Measurements from ENCODE around the gene ATP2B2.

Gene ATP2B2

DNA sequence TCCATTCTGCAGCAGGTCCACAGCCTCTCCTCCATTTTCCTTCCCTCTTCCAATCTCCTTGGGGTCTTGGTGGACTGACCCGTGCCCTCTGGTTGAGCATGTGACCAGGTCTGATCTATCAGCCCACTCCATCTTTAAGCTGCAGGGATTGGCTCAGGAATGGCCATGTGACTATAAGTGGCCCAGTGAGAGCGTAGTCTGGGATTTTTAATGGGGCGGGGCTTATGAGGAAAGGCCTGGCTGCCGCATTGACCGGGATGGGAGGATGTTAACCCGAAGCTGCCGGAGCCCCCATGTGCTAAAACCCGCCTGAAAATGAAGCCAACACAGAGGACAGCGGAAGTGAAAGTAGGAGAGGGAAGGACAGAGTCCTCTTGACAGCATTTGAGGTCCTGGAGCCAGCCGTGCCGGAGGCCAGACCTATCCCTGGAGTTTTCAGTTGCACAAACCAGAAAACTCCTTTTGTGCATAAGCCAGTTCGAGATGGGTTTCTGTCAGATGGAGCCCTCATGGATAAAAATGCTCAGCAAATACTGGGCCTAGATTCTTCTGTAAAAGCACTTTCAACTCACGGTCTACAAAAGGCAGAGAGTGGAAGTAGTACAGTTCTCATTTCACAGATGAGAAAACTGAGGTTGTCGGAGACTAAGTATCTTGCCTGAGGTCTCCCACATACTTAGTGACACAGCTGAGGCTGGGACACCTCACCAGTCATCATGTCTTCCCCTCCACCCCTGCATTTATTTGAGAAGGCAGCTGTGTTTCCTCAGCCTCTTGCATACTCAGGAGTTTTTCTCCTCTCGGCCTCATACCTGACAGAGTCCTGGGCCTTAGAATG lies 61.9 kb downstream of the ATP2B2 start:
- TF ChIP-seq HIC1 (tag by site-specific recombination; IDR thresholded peaks at IDR 0.05) = no peak
- CTCF ChIA-PET = no interaction called here
- Histone ChIP-seq H3K36me3 (ENCODE audit: control insufficient read depth in 2 of 2, insufficient read depth in 1 of 2, low read length in 2 of 2) (no peaks in the 10 kb centered on the region), H3K9me3 (ENCODE audit: control insufficient read depth, insufficient read depth, low read depth, low read length) (no peaks in the 10 kb centered on the region), H3K27ac (ENCODE audit: extremely low read depth, low read depth, low read length) (no peak overlapping the region), H3K4me3 (ENCODE audit: low read depth, low read length) (no peak overlapping the region), H3K4me1 (ENCODE audit: control insufficient read depth, insufficient read depth, low read length) (no peaks in the 10 kb centered on the region)
- POLR2A ChIA-PET = no interaction called here

DNA sequence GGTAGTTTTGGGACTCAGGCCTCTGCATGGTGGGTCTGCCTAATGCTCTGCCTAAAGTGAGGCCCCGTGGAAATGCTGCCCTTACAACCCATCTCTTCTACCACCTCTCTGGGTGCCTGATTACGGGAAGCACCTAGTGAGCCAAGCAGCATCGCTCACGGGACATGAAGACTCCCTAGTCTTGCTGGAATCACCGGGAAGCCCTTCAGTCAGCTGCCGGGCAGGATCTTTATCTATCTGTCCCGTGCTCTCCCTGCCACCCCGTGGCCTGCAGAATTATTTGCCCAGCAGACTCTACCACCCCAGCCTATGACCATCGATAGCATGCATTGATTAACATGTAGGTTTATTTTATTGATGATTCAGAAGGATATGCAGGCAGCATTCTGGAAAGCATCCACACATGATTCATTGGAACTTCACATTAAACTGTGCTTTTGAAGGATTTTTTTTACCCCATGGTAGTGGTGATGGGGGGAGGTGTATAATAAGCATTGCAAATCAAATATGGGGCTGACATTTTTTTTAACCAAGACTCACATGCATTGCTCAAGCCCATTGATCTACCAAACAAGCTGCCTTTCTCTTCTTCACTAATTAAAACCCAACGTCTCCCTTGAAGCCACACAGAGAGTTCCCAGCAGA lies 63.1 kb downstream of the ATP2B2 start:
- no peaks in the 10 kb centered on the region for H3K9me3 ChIP-seq (ENCODE audit: control insufficient read depth, insufficient read depth, low read depth, low read length)
- TF ChIP-seq, protein P1, sequence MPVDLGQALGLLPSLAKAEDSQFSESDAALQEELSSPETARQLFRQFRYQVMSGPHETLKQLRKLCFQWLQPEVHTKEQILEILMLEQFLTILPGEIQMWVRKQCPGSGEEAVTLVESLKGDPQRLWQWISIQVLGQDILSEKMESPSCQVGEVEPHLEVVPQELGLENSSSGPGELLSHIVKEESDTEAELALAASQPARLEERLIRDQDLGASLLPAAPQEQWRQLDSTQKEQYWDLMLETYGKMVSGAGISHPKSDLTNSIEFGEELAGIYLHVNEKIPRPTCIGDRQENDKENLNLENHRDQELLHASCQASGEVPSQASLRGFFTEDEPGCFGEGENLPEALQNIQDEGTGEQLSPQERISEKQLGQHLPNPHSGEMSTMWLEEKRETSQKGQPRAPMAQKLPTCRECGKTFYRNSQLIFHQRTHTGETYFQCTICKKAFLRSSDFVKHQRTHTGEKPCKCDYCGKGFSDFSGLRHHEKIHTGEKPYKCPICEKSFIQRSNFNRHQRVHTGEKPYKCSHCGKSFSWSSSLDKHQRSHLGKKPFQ (tag by site-specific recombination; IDR thresholded peaks at IDR 0.05) = no peak
- TF ChIP-seq ZNF140 (tag by site-specific recombination; IDR thresholded peaks at IDR 0.05) = no peak
- TF ChIP-seq ZBTB17 (tag by site-specific recombination; IDR thresholded peaks at IDR 0.05) = no peak
- no peak for TF ChIP-seq ZNF341 (tag by site-specific recombination; IDR thresholded peaks at IDR 0.05; ENCODE audit: low read depth)
- no peak for TF ChIP-seq SALL2 (tag by site-specific recombination; IDR thresholded peaks at IDR 0.05; ENCODE audit: borderline replicate concordance)
- no peak for TF ChIP-seq ZNF24 (tag by site-specific recombination; IDR thresholded peaks at IDR 0.05)
- CTCF ChIA-PET = no interaction called here
- H3K36me3 ChIP-seq (ENCODE audit: control insufficient read depth in 2 of 2, insufficient read depth in 1 of 2, low read length in 2 of 2) = no peaks in the 10 kb centered on the region
- H3K4me3 ChIP-seq (ENCODE audit: low read depth, low read length) = no peak overlapping the region
- H3K4me1 ChIP-seq (ENCODE audit: control insufficient read depth, insufficient read depth, low read length) = peaks cover 4% of the 10 kb centered on the region; the same call in 1 of the 2 replicates
- POLR2A ChIA-PET = no interaction called here
- no peak overlapping the region for H3K27ac ChIP-seq (ENCODE audit: extremely low read depth, low read depth, low read length)

- Histone ChIP-seq H3K9me3 (ENCODE audit: control insufficient read depth, insufficient read depth, low read depth, low read length) (no peaks in the 10 kb centered on the region), H3K36me3 (ENCODE audit: control insufficient read depth in 2 of 2, insufficient read depth in 1 of 2, low read length in 2 of 2) (no peaks in the 10 kb centered on the region), H3K27ac (ENCODE audit: extremely low read depth, low read depth, low read length) (no peak overlapping the region), H3K4me3 (ENCODE audit: low read depth, low read length) (no peak overlapping the region), H3K4me1 (ENCODE audit: control insufficient read depth, insufficient read depth, low read length) (peaks cover 7% of the 10 kb centered on the region)
- ChIA-PET CTCF (interaction anchor here (0.6 kb wide), 1 partner anchor 307 kb away, joined by 3 read pairs; no protein-coding TSS in a partner anchor), POLR2A (no interaction called here)
- TF ChIP-seq ZNF580 (tag by site-specific recombination; IDR thresholded peaks at IDR 0.05) = no peak
- no peak for TF ChIP-seq ZBTB17 (tag by site-specific recombination; IDR thresholded peaks at IDR 0.05)
- no peak for TF ChIP-seq ZNF670 (tag by site-specific recombination; IDR thresholded peaks at IDR 0.05; ENCODE audit: low read depth)
- TF ChIP-seq, protein P2, sequence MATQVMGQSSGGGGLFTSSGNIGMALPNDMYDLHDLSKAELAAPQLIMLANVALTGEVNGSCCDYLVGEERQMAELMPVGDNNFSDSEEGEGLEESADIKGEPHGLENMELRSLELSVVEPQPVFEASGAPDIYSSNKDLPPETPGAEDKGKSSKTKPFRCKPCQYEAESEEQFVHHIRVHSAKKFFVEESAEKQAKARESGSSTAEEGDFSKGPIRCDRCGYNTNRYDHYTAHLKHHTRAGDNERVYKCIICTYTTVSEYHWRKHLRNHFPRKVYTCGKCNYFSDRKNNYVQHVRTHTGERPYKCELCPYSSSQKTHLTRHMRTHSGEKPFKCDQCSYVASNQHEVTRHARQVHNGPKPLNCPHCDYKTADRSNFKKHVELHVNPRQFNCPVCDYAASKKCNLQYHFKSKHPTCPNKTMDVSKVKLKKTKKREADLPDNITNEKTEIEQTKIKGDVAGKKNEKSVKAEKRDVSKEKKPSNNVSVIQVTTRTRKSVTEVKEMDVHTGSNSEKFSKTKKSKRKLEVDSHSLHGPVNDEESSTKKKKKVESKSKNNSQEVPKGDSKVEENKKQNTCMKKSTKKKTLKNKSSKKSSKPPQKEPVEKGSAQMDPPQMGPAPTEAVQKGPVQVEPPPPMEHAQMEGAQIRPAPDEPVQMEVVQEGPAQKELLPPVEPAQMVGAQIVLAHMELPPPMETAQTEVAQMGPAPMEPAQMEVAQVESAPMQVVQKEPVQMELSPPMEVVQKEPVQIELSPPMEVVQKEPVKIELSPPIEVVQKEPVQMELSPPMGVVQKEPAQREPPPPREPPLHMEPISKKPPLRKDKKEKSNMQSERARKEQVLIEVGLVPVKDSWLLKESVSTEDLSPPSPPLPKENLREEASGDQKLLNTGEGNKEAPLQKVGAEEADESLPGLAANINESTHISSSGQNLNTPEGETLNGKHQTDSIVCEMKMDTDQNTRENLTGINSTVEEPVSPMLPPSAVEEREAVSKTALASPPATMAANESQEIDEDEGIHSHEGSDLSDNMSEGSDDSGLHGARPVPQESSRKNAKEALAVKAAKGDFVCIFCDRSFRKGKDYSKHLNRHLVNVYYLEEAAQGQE (tag by site-specific recombination; IDR thresholded peaks at IDR 0.05) = no peak
Measured at GRCh38 chr3:10440684-10441083, 64.7 kb downstream of the ATP2B2 start.
